Measurements from ENCODE around the gene FAM53A. TPM values are rescaled to one million over a fixed set of nuclear protein-coding genes. Genes with fewer than 3 reads are reported as not detected.

The FAM53A gene
- total and polyA plus RNA-seq, 8 donors: 1.5 to 4.3 (median 2.3) TPM

GRCh38 chr4:1598206-1599025, 85.7 kb downstream of the FAM53A start:
- Histone ChIP-seq H3K9me3 (no peaks in the 10 kb centered on the region), H3K4me3 (no peak overlapping the region), H3K27ac (no peak overlapping the region), H3K36me3 (no peaks in the 10 kb centered on the region), H3K27me3 (peaks cover 7 to 87% of the 10 kb centered on the region in 2 donors), H3K4me1 (no peaks in the 10 kb centered on the region)
- intact Hi-C loops (cut with DNase I): no loop called here
- DNase-seq: peak in 1 of 4 donors; percentile 70
- no peak for ATAC-seq
- TF ChIP-seq CTCF (IDR thresholded peaks at IDR 0.05): no peak

DNA sequence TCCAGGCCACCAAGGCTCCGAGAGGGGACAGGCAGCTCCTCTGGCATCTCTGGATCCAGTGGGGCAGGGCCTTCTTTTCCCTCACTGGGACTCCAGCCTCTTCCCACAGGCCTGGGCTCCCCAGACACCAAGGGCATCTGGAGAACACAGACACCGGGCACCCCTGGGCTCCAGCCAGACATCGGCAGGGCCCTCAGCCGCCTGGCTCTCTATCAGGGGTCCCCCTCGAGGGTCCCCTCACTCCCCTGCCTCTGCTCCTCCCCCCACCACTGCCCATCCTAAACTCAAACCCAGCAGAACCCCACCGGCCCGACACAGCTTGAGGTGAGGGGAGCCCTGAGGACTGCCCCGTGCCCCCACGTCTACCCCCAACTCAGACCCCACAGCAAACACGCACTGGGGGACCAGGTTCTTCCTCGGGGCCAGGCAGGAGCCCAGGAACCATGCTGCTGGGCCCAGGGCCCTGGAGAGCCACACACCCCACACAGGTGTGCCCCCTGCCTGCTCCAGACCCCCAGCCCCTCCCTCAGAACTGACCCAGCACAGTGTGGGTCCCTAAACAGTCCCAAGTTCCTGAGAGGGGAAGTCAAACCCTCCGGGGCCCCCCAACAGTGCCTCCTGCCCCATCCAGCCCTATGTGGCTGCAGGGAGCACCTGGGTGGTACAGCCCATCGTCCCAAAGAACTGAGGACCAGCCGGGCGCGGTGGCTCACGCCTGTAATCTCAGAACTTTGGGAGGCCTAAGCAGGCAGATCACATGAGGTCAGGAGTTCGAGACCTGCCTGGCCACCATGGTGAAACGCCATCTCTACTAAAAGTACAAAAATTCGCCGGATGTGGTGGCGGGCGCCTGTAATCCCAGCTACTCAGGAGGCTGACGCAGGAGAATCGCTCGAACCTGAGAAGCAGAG, 86.8 kb downstream of the FAM53A start:
- intact Hi-C loops (cut with DNase I): no loop called here
- ATAC-seq: no peak
- no peak for TF ChIP-seq CTCF (IDR thresholded peaks at IDR 0.05)
- H3K9me3 ChIP-seq: peaks cover 0 to 1% of the 10 kb centered on the region in 2 donors
- no peaks in the 10 kb centered on the region for H3K36me3 ChIP-seq
- H3K4me1 ChIP-seq: no peaks in the 10 kb centered on the region
- no peak overlapping the region for H3K27ac ChIP-seq
- peak in 1 of 4 donors; percentile 60 for DNase-seq
- H3K4me3 ChIP-seq: no peak overlapping the region
- peaks cover 7 to 86% of the 10 kb centered on the region in 2 donors for H3K27me3 ChIP-seq

DNA sequence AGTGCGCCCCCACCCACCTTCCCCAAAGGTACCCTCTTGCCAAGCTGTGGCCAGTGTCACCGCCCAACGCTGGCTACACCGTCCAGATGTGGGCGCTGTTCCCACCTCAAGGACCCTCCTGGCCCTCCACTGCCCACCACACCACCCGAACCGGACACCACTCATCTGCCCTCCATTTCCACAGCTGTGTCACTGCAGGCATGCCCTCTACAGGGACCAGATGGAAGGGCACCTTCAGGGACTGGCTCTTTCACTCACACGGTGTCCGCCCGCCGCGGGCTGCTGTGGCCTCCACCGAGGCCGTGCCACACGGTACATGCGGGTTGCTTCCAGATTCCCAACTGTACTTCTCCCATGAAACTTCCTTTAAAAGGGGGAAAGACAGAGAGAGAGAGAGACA, 87.7 kb downstream of the FAM53A start:
- H3K9me3 ChIP-seq: peaks cover 0 to 10% of the 10 kb centered on the region in 2 donors
- intact Hi-C loops (cut with DNase I): no loop called here
- H3K27me3 ChIP-seq: peaks cover 7 to 84% of the 10 kb centered on the region in 2 donors
- ATAC-seq (no peak), DNase-seq (peak in 1 of 4 donors; percentile 43)
- no peaks in the 10 kb centered on the region for H3K4me1 ChIP-seq
- TF ChIP-seq CTCF (IDR thresholded peaks at IDR 0.05): no peak
- H3K36me3 ChIP-seq: no peaks in the 10 kb centered on the region
- no peak overlapping the region for H3K4me3 ChIP-seq
- H3K27ac ChIP-seq: no peak overlapping the region

DNA sequence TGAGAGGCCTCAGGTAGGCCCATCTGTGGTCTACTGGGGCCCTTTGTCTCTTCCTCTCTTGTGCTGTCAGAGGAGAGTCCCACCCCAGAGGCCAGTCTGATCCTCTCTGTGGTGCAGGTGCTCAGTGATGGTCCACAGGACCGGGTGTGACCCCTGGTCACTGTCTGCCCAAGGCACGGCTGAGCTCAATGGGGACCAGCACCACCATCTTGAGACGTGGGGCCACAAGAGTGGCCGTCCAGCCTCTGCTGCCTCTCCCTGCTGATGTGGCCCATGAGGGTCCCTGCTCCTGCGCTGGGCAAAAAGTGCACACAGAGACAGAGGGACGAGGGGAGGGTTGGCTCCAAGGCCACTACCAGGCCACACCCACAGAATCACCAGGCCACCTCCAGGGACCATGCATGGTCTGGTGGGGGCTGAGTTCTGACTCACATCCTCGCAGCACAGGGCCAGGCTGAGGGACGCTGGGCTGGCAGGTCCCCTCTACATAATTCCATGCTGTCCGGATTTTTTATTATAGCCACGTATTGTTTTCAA, 88.3 kb downstream of the FAM53A start:
- no peak for ATAC-seq
- no peak for DNase-seq
- no peak overlapping the region for H3K4me3 ChIP-seq

More for the DNA sequence above, 88.3 kb downstream of the FAM53A start:
- Histone ChIP-seq H3K36me3 (no peaks in the 10 kb centered on the region), H3K9me3 (peaks cover 0 to 15% of the 10 kb centered on the region in 2 donors), H3K4me1 (no peaks in the 10 kb centered on the region), H3K27me3 (peaks cover 7 to 80% of the 10 kb centered on the region in 2 donors), H3K27ac (no peak overlapping the region)
- intact Hi-C loops (cut with DNase I): no loop called here
- no peak for TF ChIP-seq CTCF (IDR thresholded peaks at IDR 0.05)

Data from left lung (tissue), 10 donors.